ENCODE data around the gene DEFB126.
"Not testable (repeated sequence)": the region's sequence is repeated elsewhere in the genome, so short reads cannot be mapped to it uniquely, and the experiment has no call there.

The DEFB126 gene

GRCh38 chr20:142290-142689 is at the start of gene DEFB126:
DEFB126 (plus strand) TSS chr20:142590; CDS start chr20:142629, 39 bp downstream.
- DNase-seq, result no peak

GRCh38 chr20:93641-94040 is 48.7 kb upstream of the DEFB126 start:
- DNase-seq, result no peak

GRCh38 chr20:95215-95614 is 47.2 kb upstream of the DEFB126 start:
- no peak for DNase-seq

- DNase-seq, result not testable (repeated sequence)
Observed at GRCh38 chr20:97691-98090, 44.7 kb upstream of the DEFB126 start.

GRCh38 chr20:101975-102374 is 40.4 kb upstream of the DEFB126 start:
- no peak for DNase-seq

GRCh38 chr20:103456-103855 is 38.9 kb upstream of the DEFB126 start:
- no peak for DNase-seq

GRCh38 chr20:112396-112795 is 30.0 kb upstream of the DEFB126 start:
- DNase-seq, result no peak

GRCh38 chr20:117518-117917 is 24.9 kb upstream of the DEFB126 start:
- no peak for DNase-seq

GRCh38 chr20:129786-130323 is 12.5 kb upstream of the DEFB126 start:
- not testable (repeated sequence) for DNase-seq

- peak; percentile 6 to 12 for DNase-seq
Observed at GRCh38 chr20:137668-138490, 4.5 kb upstream of the DEFB126 start.

- DNase-seq, result no peak
Observed at GRCh38 chr20:145877-146276, 3.5 kb downstream of the DEFB126 start.

- no peak for DNase-seq
Observed at GRCh38 chr20:152131-152530, 9.7 kb downstream of the DEFB126 start.

- no peak for DNase-seq
Observed at GRCh38 chr20:157154-157553, 14.8 kb downstream of the DEFB126 start, which contains the start of gene DEFB127. DEFB127 (plus strand) TSS chr20:157454; CDS start chr20:157545, 91 bp downstream.

GRCh38 chr20:164618-165017 is 22.2 kb downstream of the DEFB126 start:
- DNase-seq, result no peak

- DNase-seq, result no peak
Observed at GRCh38 chr20:168876-169275, 26.5 kb downstream of the DEFB126 start.

GRCh38 chr20:184288-184687 is 41.9 kb downstream of the DEFB126 start:
- DNase-seq, result no peak

GRCh38 chr20:187733-188132 is 45.3 kb downstream of the DEFB126 start:
- DNase-seq, result no peak

GRCh38 chr20:189611-190010 is 47.2 kb downstream of the DEFB126 start, which contains the start of gene DEFB128:
DEFB128 (minus strand) TSS chr20:189711; CDS start chr20:189623, 88 bp downstream.
- DNase-seq, result no peak
